ENCODE measurements around the gene OR10A7.

GRCh38 chr12:55244309-55244708 is 23.5 kb downstream of the OR10A7 start, which contains the start of gene OR6C74:
- no peak for TF ChIP-seq CTCF (IDR thresholded peaks at IDR 0.05; ENCODE audit: low read depth, low read length)
- TF ChIP-seq EZH2phosphoT487 (IDR thresholded peaks at IDR 0.05; ENCODE audit: low read depth) = no peak

Measured in OCI-LY3 (cell line).